Measurements from ENCODE around the gene KMO. TPM values are rescaled to one million over a fixed set of nuclear protein-coding genes. Genes with fewer than 3 reads are reported as not detected.

KMO gene
- total and polyA plus RNA-seq, 2 of the 4 experiments (the other 2 are of a cell fraction): not detected

DNA sequence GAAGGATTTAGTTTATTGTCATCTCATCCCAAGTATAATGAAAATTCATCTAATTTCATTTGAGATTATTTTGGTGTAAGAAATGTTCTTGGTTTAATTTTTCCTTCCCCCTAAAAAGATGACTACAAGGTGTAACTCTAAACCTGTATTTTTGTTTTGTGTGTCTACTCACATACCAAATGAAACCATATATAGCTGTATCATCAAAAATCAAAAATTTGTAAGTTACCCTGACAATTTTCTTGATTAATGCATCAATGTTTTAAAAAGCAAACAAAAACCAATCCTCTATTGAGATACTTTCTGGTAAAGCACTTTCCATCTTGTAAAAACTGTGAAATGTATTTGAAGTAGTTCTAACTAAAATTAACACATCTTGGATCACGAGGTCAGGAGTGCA lies 43.4 kb upstream of the KMO start:
- Histone ChIP-seq H3K4me1 (ENCODE audit: control insufficient read depth, insufficient read depth, low read length) (peaks cover 3% of the 10 kb centered on the region; the same call in 1 of the 2 replicates), H2AK5ac (ENCODE audit: low read depth, low read length) (no peak overlapping the region), H3K23ac (ENCODE audit: low read depth, low read length) (no peak overlapping the region), H4K5ac (ENCODE audit: low read depth, low read length) (no peak overlapping the region), H2AK9ac (replicated peaks; ENCODE audit: low read depth, low read length, poor library complexity) (no peak overlapping the region), H3K56ac (ENCODE audit: extremely low read depth, insufficient read depth, low read length) (no peak overlapping the region), H3K14ac (replicated peaks; ENCODE audit: low read depth, low read length) (no peak overlapping the region), H3K4ac (ENCODE audit: low read depth, low read length) (no peak overlapping the region), H4K20me1 (ENCODE audit: insufficient read depth, low read length) (no peaks in the 10 kb centered on the region), H3K27ac (ENCODE audit: insufficient read depth, low read length) (no peak overlapping the region), H4K8ac (ENCODE audit: low read depth in 2 of 2, low read length in 2 of 2) (no peak overlapping the region), H2BK15ac (ENCODE audit: low read depth, low read length) (no peak overlapping the region), H3K9me3 (ENCODE audit: control insufficient read depth, insufficient read depth, low read length) (no peaks in the 10 kb centered on the region), H3K9ac (ENCODE audit: low read depth, low read length) (no peak overlapping the region), H3K18ac (ENCODE audit: low read depth, low read length) (no peak overlapping the region), H3K36me3 (ENCODE audit: control insufficient read depth, insufficient read depth, low read length) (no peaks in the 10 kb centered on the region), H3K27me3 (ENCODE audit: control insufficient read depth, insufficient read depth, low read length) (no peaks in the 10 kb centered on the region), H2BK120ac (ENCODE audit: low read depth, low read length) (no peak overlapping the region), H4K91ac (ENCODE audit: insufficient read depth, low read depth, low read length) (no peak overlapping the region), H2BK20ac (ENCODE audit: low read depth, low read length) (no peak overlapping the region), H3K4me3 (ENCODE audit: insufficient read depth, low read depth, low read length) (no peak overlapping the region), H2BK5ac (ENCODE audit: low read depth, low read length, poor library complexity, severe bottlenecking) (no peak overlapping the region), H3K9me1 (ENCODE audit: insufficient read depth, low read length) (no peaks in the 10 kb centered on the region; the same call in 1 of the 2 replicates), H3K4me2 (ENCODE audit: low read depth, low read length) (no peak overlapping the region), H3K79me1 (ENCODE audit: low read depth in 1 of 2, low read length in 2 of 2) (no peaks in the 10 kb centered on the region), H2AFZ (replicated peaks; ENCODE audit: low read length, poor library complexity) (no peak overlapping the region)
- ChIA-PET CTCF (interaction anchor here (1.1 to 1.8 kb wide), 2 partner anchors 10 to 73 kb away, joined by 3 read pairs; no protein-coding TSS in a partner anchor), POLR2A (ENCODE audit: unreplicated experiment) (no interaction called here)
- intact Hi-C loops (cut with micrococcal nuclease): loop anchor here (10.0 kb wide), 1 partner anchor 1464 kb away; no protein-coding TSS in a partner anchor
- no TSS peak for BruUV-seq (replicated peaks)
- dilution Hi-C loops (cut with HindIII; ENCODE audit: low sequenced_read_pairs, unreplicated experiment): no loop called here
- no CpG with 5 or more reads among the region's 1 CpG for WGBS, 2 experiments (ENCODE audit: extremely low coverage in 2 of 2, insufficient read length in 1 of 2)
- TF ChIP-seq MAFK (IDR thresholded peaks at IDR 0.05; ENCODE audit: low read depth, low read length) (peak; percentile 24; the same call in 1 of the 2 replicates), POLR2A (IDR thresholded peaks at IDR 0.05; ENCODE audit: low read depth, low read length) (no peak)
- DNase-seq (no peak), ATAC-seq (ENCODE audit: low read depth) (no peak)
- in situ Hi-C loops (cut with MboI; ENCODE audit: low sequenced_read_pairs): loop anchor here (25.0 kb wide), 1 partner anchor 1476 kb away; no protein-coding TSS in a partner anchor

Data from IMR-90 (cell line).